GM21825 (cell line): ENCODE results near the gene NKX1-1.
"Not testable (repeated sequence)": the region's sequence is repeated elsewhere in the genome, so short reads cannot be mapped to it uniquely, and the experiment has no call there.

Experiments
- ATAC-seq: cut with Tn5 transposase; IDR thresholded peaks from one replicate; pipeline ENCODE4 v1.9.1; 2021; ENCODE audit warnings: mild to moderate bottlenecking, moderate library complexity; ENCODE audit not compliant: unreplicated experiment

NKX1-1 gene

GRCh38 chr4:1393866-1394265, 12.4 kb downstream of the NKX1-1 start:
- ATAC-seq = no peak

- not testable (repeated sequence) for ATAC-seq
Measured at GRCh38 chr4:1393363-1393762, 12.9 kb downstream of the NKX1-1 start.

- ATAC-seq = no peak
Measured at GRCh38 chr4:1385373-1386340, 20.6 kb downstream of the NKX1-1 start.

- no peak for ATAC-seq
Measured at GRCh38 chr4:1384675-1385372, 21.4 kb downstream of the NKX1-1 start.

- no peak for ATAC-seq
Measured at GRCh38 chr4:1383728-1384591, 22.3 kb downstream of the NKX1-1 start.

- ATAC-seq = no peak
Measured at GRCh38 chr4:1382776-1383727, 23.2 kb downstream of the NKX1-1 start.

- no peak for ATAC-seq
Measured at GRCh38 chr4:1381944-1382541, 24.2 kb downstream of the NKX1-1 start.

GRCh38 chr4:1381181-1381621, 25.0 kb downstream of the NKX1-1 start:
- no peak for ATAC-seq

- no peak for ATAC-seq
Measured at GRCh38 chr4:1380368-1381151, 25.7 kb downstream of the NKX1-1 start.

GRCh38 chr4:1379801-1380331, 26.4 kb downstream of the NKX1-1 start:
- ATAC-seq = no peak

GRCh38 chr4:1379351-1379781, 26.9 kb downstream of the NKX1-1 start:
- ATAC-seq = no peak

- ATAC-seq = no peak
Measured at GRCh38 chr4:1378559-1379231, 27.5 kb downstream of the NKX1-1 start.

GRCh38 chr4:1377606-1378261, 28.5 kb downstream of the NKX1-1 start:
- no peak for ATAC-seq

GRCh38 chr4:1376841-1377605, 29.2 kb downstream of the NKX1-1 start:
- no peak for ATAC-seq

GRCh38 chr4:1376391-1376840, 29.8 kb downstream of the NKX1-1 start:
- ATAC-seq = no peak

GRCh38 chr4:1375761-1376322, 30.4 kb downstream of the NKX1-1 start:
- ATAC-seq = no peak
